ENCODE data around the gene FBLN2. TPM values are rescaled to one million over a fixed set of nuclear protein-coding genes. Genes with fewer than 3 reads are reported as not detected.
"Not testable (repeated sequence)": the region's sequence is repeated elsewhere in the genome, so short reads cannot be mapped to it uniquely, and the experiment has no call there.

Gene FBLN2
- total and polyA plus RNA-seq, 2 of the 4 experiments (the other 2 are of a cell fraction) = 11.8 to 60.8 TPM

DNA sequence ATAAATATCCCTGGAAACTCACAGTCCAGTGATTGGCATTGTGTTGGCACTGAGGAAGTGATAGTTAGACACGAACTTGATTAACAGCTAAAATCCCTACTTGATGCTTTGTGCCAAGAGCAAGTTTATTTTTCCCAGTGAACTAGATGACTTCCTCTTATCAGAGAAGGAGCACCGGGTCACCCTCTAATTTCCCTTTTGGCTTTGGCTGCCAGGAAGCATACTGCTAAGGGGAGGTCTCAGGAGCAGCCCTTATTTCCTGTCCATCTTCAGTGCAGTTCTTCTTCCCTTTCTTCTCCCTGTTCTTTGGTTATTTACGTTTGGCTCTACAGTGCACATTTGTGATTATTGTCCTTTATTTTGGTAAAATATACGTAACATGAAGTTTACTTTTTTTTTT, 13.0 kb downstream of the FBLN2 start:
- no peak for ATAC-seq (ENCODE audit: low read depth)
- Histone ChIP-seq H2BK5ac (ENCODE audit: low read depth, low read length, poor library complexity, severe bottlenecking) (no peak overlapping the region), H3K18ac (ENCODE audit: low read depth, low read length) (no peak overlapping the region), H3K36me3 (ENCODE audit: control insufficient read depth, insufficient read depth, low read length) (no peaks in the 10 kb centered on the region), H2BK15ac (ENCODE audit: low read depth, low read length) (no peak overlapping the region), H3K9me1 (ENCODE audit: insufficient read depth, low read length) (no peaks in the 10 kb centered on the region), H3K4ac (ENCODE audit: low read depth, low read length) (no peak overlapping the region), H3K14ac (replicated peaks; ENCODE audit: low read depth, low read length) (no peak overlapping the region), H3K79me1 (ENCODE audit: low read depth in 1 of 2, low read length in 2 of 2) (no peaks in the 10 kb centered on the region), H3K4me2 (ENCODE audit: low read depth, low read length) (no peak overlapping the region), H2BK20ac (ENCODE audit: low read depth, low read length) (no peak overlapping the region), H4K8ac (ENCODE audit: low read depth in 2 of 2, low read length in 2 of 2) (no peak overlapping the region), H3K27me3 (ENCODE audit: control insufficient read depth, insufficient read depth, low read length) (peaks cover 2% of the 10 kb centered on the region; the same call in 1 of the 2 replicates), H2AK5ac (ENCODE audit: low read depth, low read length) (no peak overlapping the region), H2AFZ (replicated peaks; ENCODE audit: low read length, poor library complexity) (no peak overlapping the region), H4K91ac (ENCODE audit: insufficient read depth, low read depth, low read length) (no peak overlapping the region), H3K27ac (ENCODE audit: insufficient read depth, low read length) (no peak overlapping the region), H4K20me1 (ENCODE audit: insufficient read depth, low read length) (no peaks in the 10 kb centered on the region), H3K56ac (ENCODE audit: extremely low read depth, insufficient read depth, low read length) (no peak overlapping the region), H3K4me1 (ENCODE audit: control insufficient read depth, insufficient read depth, low read length) (no peaks in the 10 kb centered on the region), H4K5ac (ENCODE audit: low read depth, low read length) (no peak overlapping the region), H3K9me3 (ENCODE audit: control insufficient read depth, insufficient read depth, low read length) (no peaks in the 10 kb centered on the region), H2AK9ac (replicated peaks; ENCODE audit: low read depth, low read length, poor library complexity) (no peak overlapping the region), H2BK120ac (ENCODE audit: low read depth, low read length) (no peak overlapping the region), H3K23ac (ENCODE audit: low read depth, low read length) (no peak overlapping the region), H3K9ac (ENCODE audit: low read depth, low read length) (no peak overlapping the region), H3K4me3 (ENCODE audit: insufficient read depth, low read depth, low read length) (no peak overlapping the region)
- no peak for DNase-seq
- in situ Hi-C loops (cut with MboI; ENCODE audit: low sequenced_read_pairs) (no loop called here), dilution Hi-C loops (cut with HindIII; ENCODE audit: low sequenced_read_pairs, unreplicated experiment) (no loop called here), intact Hi-C loops (cut with micrococcal nuclease) (no loop called here)
- ChIA-PET CTCF (no interaction called here), POLR2A (ENCODE audit: unreplicated experiment) (no interaction called here)
- WGBS, 2 experiments (ENCODE audit: extremely low coverage in 2 of 2, insufficient read length in 1 of 2) = 80% methylated on average over 1 of the region's 4 CpGs; no CpG with 5 or more reads in 1 of the 2 experiments
- TF ChIP-seq MAZ (IDR thresholded peaks at IDR 0.05; ENCODE audit: borderline replicate concordance, low read depth, low read length) = no peak
- TF ChIP-seq, protein P1, sequence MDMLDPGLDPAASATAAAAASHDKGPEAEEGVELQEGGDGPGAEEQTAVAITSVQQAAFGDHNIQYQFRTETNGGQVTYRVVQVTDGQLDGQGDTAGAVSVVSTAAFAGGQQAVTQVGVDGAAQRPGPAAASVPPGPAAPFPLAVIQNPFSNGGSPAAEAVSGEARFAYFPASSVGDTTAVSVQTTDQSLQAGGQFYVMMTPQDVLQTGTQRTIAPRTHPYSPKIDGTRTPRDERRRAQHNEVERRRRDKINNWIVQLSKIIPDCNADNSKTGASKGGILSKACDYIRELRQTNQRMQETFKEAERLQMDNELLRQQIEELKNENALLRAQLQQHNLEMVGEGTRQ (IDR thresholded peaks at IDR 0.05; ENCODE audit: low read depth, low read length) = no peak
- TF ChIP-seq MAFK (IDR thresholded peaks at IDR 0.05; ENCODE audit: low read depth, low read length) = no peak
- BruUV-seq (replicated peaks) = no TSS peak

DNA sequence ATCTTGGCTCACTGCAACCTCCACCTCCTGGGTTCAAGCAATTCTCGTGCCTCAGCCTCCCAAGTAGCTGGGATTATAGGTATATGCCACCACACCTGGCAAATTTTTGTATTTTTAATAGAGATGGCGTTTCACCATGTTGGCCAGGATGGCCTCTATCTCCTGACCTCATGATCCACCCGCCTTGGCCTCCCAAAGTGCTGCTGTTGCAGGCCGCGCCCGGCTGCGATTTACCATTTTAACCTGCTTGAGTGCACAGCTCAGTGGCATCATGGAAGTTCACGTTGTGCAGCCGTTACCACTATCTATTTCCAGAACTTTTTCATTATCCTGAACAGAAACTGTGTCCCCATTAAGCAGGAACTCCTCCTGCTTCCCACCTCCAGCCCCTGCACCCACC, 13.5 kb downstream of the FBLN2 start:
- H3K14ac ChIP-seq (replicated peaks; ENCODE audit: low read depth, low read length); intact Hi-C loops (cut with micrococcal nuclease); H2AK5ac ChIP-seq (ENCODE audit: low read depth, low read length); H3K27ac ChIP-seq (ENCODE audit: insufficient read depth, low read length); H3K18ac ChIP-seq (ENCODE audit: low read depth, low read length); H4K5ac ChIP-seq (ENCODE audit: low read depth, low read length); H3K4me1 ChIP-seq (ENCODE audit: control insufficient read depth, insufficient read depth, low read length); BruUV-seq (replicated peaks); H3K4ac ChIP-seq (ENCODE audit: low read depth, low read length); H3K56ac ChIP-seq (ENCODE audit: extremely low read depth, insufficient read depth, low read length); dilution Hi-C loops (cut with HindIII; ENCODE audit: low sequenced_read_pairs, unreplicated experiment); H3K9me1 ChIP-seq (ENCODE audit: insufficient read depth, low read length); H2BK120ac ChIP-seq (ENCODE audit: low read depth, low read length); H2BK5ac ChIP-seq (ENCODE audit: low read depth, low read length, poor library complexity, severe bottlenecking); H2BK20ac ChIP-seq (ENCODE audit: low read depth, low read length); H3K27me3 ChIP-seq (ENCODE audit: control insufficient read depth, insufficient read depth, low read length); POLR2A ChIA-PET (ENCODE audit: unreplicated experiment); H4K91ac ChIP-seq (ENCODE audit: insufficient read depth, low read depth, low read length); H3K23ac ChIP-seq (ENCODE audit: low read depth, low read length); H4K8ac ChIP-seq (ENCODE audit: low read depth in 2 of 2, low read length in 2 of 2); in situ Hi-C loops (cut with MboI; ENCODE audit: low sequenced_read_pairs); H3K9ac ChIP-seq (ENCODE audit: low read depth, low read length); H2AK9ac ChIP-seq (replicated peaks; ENCODE audit: low read depth, low read length, poor library complexity); H2AFZ ChIP-seq (replicated peaks; ENCODE audit: low read length, poor library complexity); DNase-seq; H3K4me3 ChIP-seq (ENCODE audit: insufficient read depth, low read depth, low read length); H3K9me3 ChIP-seq (ENCODE audit: control insufficient read depth, insufficient read depth, low read length); H2BK15ac ChIP-seq (ENCODE audit: low read depth, low read length); H4K20me1 ChIP-seq (ENCODE audit: insufficient read depth, low read length); H3K4me2 ChIP-seq (ENCODE audit: low read depth, low read length); CTCF ChIA-PET; H3K79me1 ChIP-seq (ENCODE audit: low read depth in 1 of 2, low read length in 2 of 2); ATAC-seq (ENCODE audit: low read depth); H3K36me3 ChIP-seq (ENCODE audit: control insufficient read depth, insufficient read depth, low read length): not testable (repeated sequence)
- no CpG with 5 or more reads among the region's 9 CpGs for WGBS, 2 experiments (ENCODE audit: extremely low coverage in 2 of 2, insufficient read length in 1 of 2)

Measured in IMR-90 (cell line).